NT2/D1 (cell line): ENCODE measurements around the gene RBM48.

Experiments
- SUZ12 ChIP-seq: IDR thresholded peaks from 2 replicates; pipeline ENCODE4 v1.6.1; 2011; ENCODE audit not compliant: insufficient read length, insufficient read depth; ENCODE audit errors: extremely low read depth
- ZNF274 ChIP-seq: IDR thresholded peaks from 2 replicates; pipeline ENCODE4 v1.6.1; 2011; ENCODE audit warnings: mild to moderate bottlenecking, low read depth, low read length

- no peak for TF ChIP-seq ZNF274
- no peak for TF ChIP-seq SUZ12
Observed at GRCh38 chr7:92582948-92583347, 54.4 kb downstream of the RBM48 start.
